ENCODE results near the gene HIGD2A.

Gene HIGD2A

DNA sequence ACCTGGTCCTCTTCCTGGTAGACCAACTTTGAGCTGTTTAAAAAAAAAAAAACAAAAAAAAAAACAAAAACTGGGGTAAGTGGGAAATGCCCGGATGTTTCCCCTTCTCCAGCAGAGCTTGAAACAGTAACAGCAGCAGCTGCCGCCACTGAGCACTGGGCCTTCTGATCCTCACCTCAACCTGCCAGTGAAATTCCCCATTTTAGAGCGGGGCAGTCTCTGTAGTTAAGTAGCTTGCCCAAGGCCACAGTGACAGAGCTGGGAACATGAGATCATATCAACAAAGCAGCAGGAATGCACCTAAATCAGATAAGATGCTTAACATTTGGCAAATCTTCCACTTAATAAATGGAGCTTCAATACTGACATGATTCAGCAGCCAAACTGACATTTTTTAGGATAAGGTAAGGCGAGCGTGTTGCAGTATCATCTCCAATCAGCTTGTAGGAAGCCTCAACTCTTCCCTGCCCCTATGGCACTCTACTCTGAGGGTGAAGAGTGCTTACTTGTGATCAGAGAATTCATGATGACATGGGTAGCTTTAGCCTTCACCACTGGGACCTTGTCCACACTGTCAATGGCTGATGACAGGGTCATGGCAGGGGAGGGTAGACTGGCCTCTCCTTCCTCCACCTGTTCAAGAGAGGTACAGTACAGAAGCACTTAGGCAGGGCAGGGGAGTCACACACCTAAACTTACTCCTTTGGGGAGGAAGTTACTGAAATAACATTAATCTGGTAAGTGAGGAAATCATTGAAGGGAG is 36.3 kb upstream of the HIGD2A start:
- TF ChIP-seq, protein P1, sequence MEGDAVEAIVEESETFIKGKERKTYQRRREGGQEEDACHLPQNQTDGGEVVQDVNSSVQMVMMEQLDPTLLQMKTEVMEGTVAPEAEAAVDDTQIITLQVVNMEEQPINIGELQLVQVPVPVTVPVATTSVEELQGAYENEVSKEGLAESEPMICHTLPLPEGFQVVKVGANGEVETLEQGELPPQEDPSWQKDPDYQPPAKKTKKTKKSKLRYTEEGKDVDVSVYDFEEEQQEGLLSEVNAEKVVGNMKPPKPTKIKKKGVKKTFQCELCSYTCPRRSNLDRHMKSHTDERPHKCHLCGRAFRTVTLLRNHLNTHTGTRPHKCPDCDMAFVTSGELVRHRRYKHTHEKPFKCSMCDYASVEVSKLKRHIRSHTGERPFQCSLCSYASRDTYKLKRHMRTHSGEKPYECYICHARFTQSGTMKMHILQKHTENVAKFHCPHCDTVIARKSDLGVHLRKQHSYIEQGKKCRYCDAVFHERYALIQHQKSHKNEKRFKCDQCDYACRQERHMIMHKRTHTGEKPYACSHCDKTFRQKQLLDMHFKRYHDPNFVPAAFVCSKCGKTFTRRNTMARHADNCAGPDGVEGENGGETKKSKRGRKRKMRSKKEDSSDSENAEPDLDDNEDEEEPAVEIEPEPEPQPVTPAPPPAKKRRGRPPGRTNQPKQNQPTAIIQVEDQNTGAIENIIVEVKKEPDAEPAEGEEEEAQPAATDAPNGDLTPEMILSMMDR (conservative IDR thresholded peaks at IDR 0.05; ENCODE audit: low read depth): no peak
- DNase-seq (ENCODE audit: low spot score): no peak
- ChIA-PET POLR2A (ENCODE audit: low non-redundant PET) (no interaction called here), CTCF (interaction anchor here (0.6 to 1.5 kb wide), 2 partner anchors 9 to 58 kb away, joined by 3 to 8 read pairs; partner anchors contain the start of gene KIAA1191)
- H3K27ac ChIP-seq: no peak overlapping the region

DNA sequence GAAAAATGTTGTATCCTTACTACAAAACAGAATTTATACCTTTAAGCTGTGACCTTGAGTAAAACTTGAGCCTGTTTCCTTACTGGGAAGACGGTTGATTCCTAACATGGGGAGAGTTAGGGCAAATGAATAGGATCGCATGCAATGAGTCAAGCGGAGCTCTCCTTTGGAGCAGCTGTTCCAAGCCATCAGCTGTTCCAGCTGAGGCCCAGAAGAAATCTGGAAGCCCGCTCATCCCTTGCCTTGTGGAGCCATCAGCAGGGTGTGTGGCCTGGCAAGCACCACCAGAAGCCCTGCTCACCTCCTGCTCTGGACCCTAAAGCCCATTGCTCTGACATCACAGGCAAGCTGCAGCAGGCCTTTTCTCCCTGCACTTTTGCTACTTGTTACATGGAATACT is 35.0 kb upstream of the HIGD2A start:
- POLR2A ChIA-PET (ENCODE audit: low non-redundant PET): no interaction called here
- no peak overlapping the region for H3K27ac ChIP-seq
- no peak for DNase-seq (ENCODE audit: low spot score)
- CTCF ChIA-PET: interaction anchor here (0.6 kb wide), 1 partner anchor 11 kb away, joined by 3 read pairs; no protein-coding TSS in a partner anchor
- TF ChIP-seq, protein P1 (conservative IDR thresholded peaks at IDR 0.05; ENCODE audit: low read depth): no peak

DNA sequence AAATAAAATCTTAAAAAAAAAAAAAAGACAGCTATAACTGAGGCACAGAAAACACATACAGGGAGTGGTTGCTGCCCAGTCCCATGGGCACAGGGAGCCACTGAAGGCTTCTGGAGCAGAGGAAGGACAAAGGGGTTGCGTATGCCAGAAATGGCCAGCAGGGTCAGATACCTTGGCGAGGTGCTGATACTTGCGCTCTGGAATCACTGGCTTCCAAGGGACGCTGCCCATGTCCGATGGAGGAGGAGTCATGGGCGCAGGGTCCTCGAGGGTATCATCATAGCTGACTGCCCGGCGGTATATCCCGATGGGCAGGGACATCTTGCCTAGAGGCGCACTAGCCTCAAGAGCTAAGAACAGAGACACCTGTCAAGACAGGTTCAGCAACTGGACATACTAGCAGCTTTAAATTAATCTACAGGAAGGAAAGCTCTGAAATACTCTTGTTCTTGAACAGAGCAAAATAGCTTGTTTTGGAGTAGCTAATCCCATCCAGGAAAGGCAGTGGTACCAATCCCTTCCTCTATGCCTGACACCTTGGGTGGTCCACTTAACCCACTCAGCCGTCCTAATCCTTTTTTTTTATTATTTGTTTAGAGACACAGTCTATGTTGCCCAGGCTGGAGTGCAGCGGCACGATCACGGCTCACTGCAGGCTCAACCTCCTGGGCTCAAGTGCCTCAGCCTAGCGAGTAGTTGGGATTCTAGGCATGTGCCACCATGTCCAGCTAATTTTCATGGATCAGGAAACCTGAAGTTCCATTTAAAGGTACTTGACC is 33.0 kb upstream of the HIGD2A start:
- POLR2A ChIA-PET (ENCODE audit: low non-redundant PET): no interaction called here

DNA sequence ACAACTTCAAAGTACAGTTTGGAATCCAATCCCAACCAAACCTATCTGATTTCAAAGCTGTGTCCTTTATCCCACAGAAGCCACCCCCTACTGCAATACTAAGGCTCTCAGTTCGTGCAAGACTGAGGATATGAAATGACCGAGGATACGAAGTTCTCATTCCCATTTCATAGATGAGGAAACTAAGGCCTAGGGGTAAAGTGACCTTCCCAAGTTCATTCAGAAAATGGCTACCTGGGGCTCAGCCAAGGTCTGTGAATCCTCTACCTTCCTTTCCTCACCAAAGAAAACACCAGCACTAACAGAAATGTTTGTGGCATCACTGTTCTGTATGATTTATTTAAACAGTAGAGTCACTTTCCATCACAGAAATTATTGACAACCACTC is 32.4 kb upstream of the HIGD2A start:
- no peak for DNase-seq (ENCODE audit: low spot score)
- ChIA-PET POLR2A (ENCODE audit: low non-redundant PET) (no interaction called here), CTCF (no interaction called here)
- no peak overlapping the region for H3K27ac ChIP-seq
- TF ChIP-seq, protein P1 (conservative IDR thresholded peaks at IDR 0.05; ENCODE audit: low read depth): no peak

More for the DNA sequence above, 33.0 kb upstream of the HIGD2A start:
- H3K27ac ChIP-seq: no peak overlapping the region
- TF ChIP-seq, protein P1 (conservative IDR thresholded peaks at IDR 0.05; ENCODE audit: low read depth): no peak
- DNase-seq (ENCODE audit: low spot score): no peak
- CTCF ChIA-PET: interaction anchor here (0.7 to 0.8 kb wide), 3 partner anchors 12 to 1737 kb away, joined by 3 to 5 read pairs (median 3); no protein-coding TSS in a partner anchor

DNA sequence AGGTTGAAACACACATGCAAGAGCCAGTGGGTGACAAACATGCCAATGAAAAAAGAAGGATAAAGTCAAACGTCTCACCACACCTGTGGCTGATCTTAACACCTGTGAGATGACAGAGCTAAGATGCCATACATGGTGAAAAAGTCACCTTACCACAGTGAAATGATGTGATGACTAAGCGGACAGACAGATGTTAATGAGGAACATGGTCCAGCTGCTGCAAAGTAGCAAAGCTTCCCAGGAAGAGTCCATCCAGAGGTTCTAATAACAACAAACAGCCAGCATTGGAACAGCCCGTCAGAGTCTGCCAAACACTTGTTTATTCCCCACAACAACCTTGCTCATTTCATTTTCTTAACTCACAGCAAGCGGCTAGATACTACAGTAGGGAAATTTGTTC is 28.9 kb upstream of the HIGD2A start:
- peak overlapping the region; percentile 76; the same call in 1 of the 2 replicates for H3K27ac ChIP-seq
- ChIA-PET POLR2A (ENCODE audit: low non-redundant PET) (no interaction called here), CTCF (interaction anchor here (1.1 kb wide), 1 partner anchor 40 kb away, joined by 3 read pairs; no protein-coding TSS in a partner anchor)
- no peak for DNase-seq (ENCODE audit: low spot score)
- TF ChIP-seq, protein P1 (conservative IDR thresholded peaks at IDR 0.05; ENCODE audit: low read depth): no peak

DNA sequence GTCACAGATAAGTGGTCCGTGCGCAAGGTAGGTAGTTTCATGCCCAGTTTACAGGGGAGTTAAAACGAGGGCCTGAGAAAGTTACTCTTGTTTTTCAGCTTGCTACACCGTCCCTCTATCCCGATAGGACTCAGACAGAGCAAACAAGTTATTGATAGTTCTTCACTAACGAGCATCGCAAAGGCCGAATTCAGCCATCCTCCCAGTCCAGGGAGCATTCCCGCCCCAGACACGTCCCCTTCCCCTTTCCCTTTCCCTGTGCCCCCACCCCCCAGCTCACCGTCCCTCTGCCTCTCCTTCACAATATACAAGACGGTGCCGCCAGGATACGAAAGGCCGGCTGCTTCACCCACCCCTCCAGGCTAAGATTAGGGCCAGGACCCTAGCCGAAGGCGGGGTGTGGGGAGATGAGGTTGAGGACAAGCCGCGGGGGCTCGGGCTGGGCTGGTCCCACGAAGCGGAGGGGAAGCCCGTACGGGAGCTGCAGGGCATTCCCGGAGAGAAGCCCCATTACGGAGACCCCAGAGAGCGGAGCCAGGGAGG is 27.6 kb upstream of the HIGD2A start:
- ChIA-PET CTCF (interaction anchor here (0.5 to 2.0 kb wide), 7 partner anchors 9 to 238 kb away, joined by 3 to 8 read pairs (median 4); partner anchors contain the start of gene FAF2), POLR2A (ENCODE audit: low non-redundant PET) (interaction anchor here (0.5 to 0.7 kb wide), 4 partner anchors 10 to 556 kb away, joined by 3 to 4 read pairs (median 3); no protein-coding TSS in a partner anchor)
- peak; percentile 30 for DNase-seq (ENCODE audit: low spot score)
- TF ChIP-seq, protein P1 (conservative IDR thresholded peaks at IDR 0.05; ENCODE audit: low read depth): no peak
- H3K27ac ChIP-seq: peak overlapping the region; percentile 76

Measured in RWPE1 (cell line).